Liver (tissue), 9 donors: ENCODE results near the gene SMIM33. TPM values are rescaled to one million over a fixed set of nuclear protein-coding genes. Genes with fewer than 3 reads are reported as not detected.

Experiments used
- DNase-seq: peaks from one replicate; pipeline ENCODE4 v3.0.0-alpha.2; 2017; ENCODE audit warnings: low spot score
- H3K27ac ChIP-seq, 2 donors: one replicate each; pipeline ENCODE4 v1.7.0; 2013; ENCODE audit warnings: inconsistent platforms in 2 of 2, low read length in 2 of 2, control low read depth in 1 of 2, low read depth in 1 of 2, mild to moderate bottlenecking in 1 of 2
- H3K27me3 ChIP-seq, 4 donors: one replicate each; pipeline versions ENCODE4 v1.6.1 to v1.7.0; 2013; ENCODE audit warnings: low read length in 3 of 4, inconsistent platforms in 1 of 4, mild to moderate bottlenecking in 1 of 4, moderate library complexity in 1 of 4; ENCODE audit not compliant: control insufficient read depth in 4 of 4, insufficient read depth in 4 of 4
- H3K36me3 ChIP-seq, 4 donors: one replicate each; pipeline versions ENCODE4 v1.6.1 to v1.7.0; 2013; ENCODE audit warnings: low read length in 3 of 4, mild to moderate bottlenecking in 3 of 4, low read depth in 1 of 4, moderate library complexity in 1 of 4; ENCODE audit not compliant: control insufficient read depth in 4 of 4, insufficient read depth in 3 of 4
- H3K4me1 ChIP-seq, 4 donors: one replicate each; pipeline versions ENCODE4 v1.6.1 to v1.7.0; 2013; ENCODE audit warnings: low read length in 3 of 4, mild to moderate bottlenecking in 3 of 4, moderate library complexity in 1 of 4; ENCODE audit not compliant: control insufficient read depth in 4 of 4, insufficient read depth in 4 of 4
- H3K4me3 ChIP-seq, 3 donors: one replicate each; pipeline versions ENCODE4 v1.6.1 to v1.7.0; 2013; ENCODE audit warnings: low read length in 3 of 3, control low read depth in 1 of 3, low read depth in 1 of 3, mild to moderate bottlenecking in 1 of 3
- H3K9ac ChIP-seq, 2 donors: one replicate each; pipeline ENCODE4 v1.7.0; 2013; ENCODE audit warnings: low read length in 2 of 2, mild to moderate bottlenecking in 2 of 2, moderate library complexity in 2 of 2, control low read depth in 1 of 2, low read depth in 1 of 2
- H3K9me3 ChIP-seq, 4 donors: one replicate each; pipeline versions ENCODE4 v1.6.1 to v1.7.0; 2013; ENCODE audit warnings: low read length in 3 of 4; ENCODE audit not compliant: control insufficient read depth in 4 of 4
- ATF3 ChIP-seq: IDR thresholded peaks from 2 replicates; pipeline ENCODE4 v1.6.1; 2016; ENCODE audit warnings: antibody characterized with exemption
- CTCF ChIP-seq: fragments of 150-350 bp; IDR thresholded peaks from 2 replicates; pipeline ENCODE4 v1.5.1; 2017; ENCODE audit warnings: improper control_type of control experiment, low read depth, low read length; ENCODE audit not compliant: missing input control
- EGR1 ChIP-seq, 2 donors: IDR thresholded peaks; 2 replicates each; pipeline ENCODE4 v1.6.1; 2016 to 2018; ENCODE audit warnings: antibody characterized with exemption in 2 of 2, low read depth in 2 of 2
- FOXA1 ChIP-seq: IDR thresholded peaks from 2 replicates; pipeline ENCODE4 v1.6.1; 2016; ENCODE audit warnings: antibody characterized with exemption
- FOXA2 ChIP-seq: IDR thresholded peaks from 2 replicates; pipeline ENCODE4 v1.6.1; 2016; ENCODE audit warnings: antibody characterized with exemption
- GABPA ChIP-seq, 2 donors: IDR thresholded peaks in 1 of 2; conservative IDR thresholded peaks in 1 of 2; 2 replicates each; pipeline ENCODE4 v1.6.1; 2016; ENCODE audit warnings: antibody characterized with exemption in 2 of 2, mild to moderate bottlenecking in 1 of 2, moderate library complexity in 1 of 2
- HNF4A ChIP-seq, 2 donors: conservative IDR thresholded peaks; 2 replicates each; pipeline ENCODE4 v1.6.1; 2016; ENCODE audit warnings: antibody characterized with exemption in 2 of 2, mild to moderate bottlenecking in 2 of 2
- HNF4G ChIP-seq: IDR thresholded peaks from 2 replicates; pipeline ENCODE4 v1.6.1; 2016; ENCODE audit warnings: antibody characterized with exemption
- JUND ChIP-seq, 2 donors: IDR thresholded peaks; 2 replicates each; pipeline ENCODE4 v1.6.1; 2016; ENCODE audit warnings: antibody characterized with exemption in 2 of 2
- MAX ChIP-seq: IDR thresholded peaks from 2 replicates; pipeline ENCODE4 v1.6.1; 2016; ENCODE audit warnings: antibody characterized with exemption
- NR2F2 ChIP-seq: IDR thresholded peaks from 2 replicates; pipeline ENCODE4 v1.6.1; 2016; ENCODE audit warnings: antibody characterized with exemption
- RAD21 ChIP-seq, 2 donors: IDR thresholded peaks; 2 replicates each; pipeline ENCODE4 v1.6.1; 2016; ENCODE audit warnings: antibody characterized with exemption in 2 of 2, mild to moderate bottlenecking in 2 of 2
- REST ChIP-seq: IDR thresholded peaks from 2 replicates; pipeline ENCODE4 v1.6.1; 2016; ENCODE audit warnings: antibody characterized with exemption, mild to moderate bottlenecking
- RXRA ChIP-seq, 2 donors: IDR thresholded peaks; 2 replicates each; pipeline ENCODE4 v1.6.1; 2017 to 2018; ENCODE audit warnings: antibody characterized with exemption in 2 of 2, mild to moderate bottlenecking in 1 of 2
- SP1 ChIP-seq: IDR thresholded peaks from 2 replicates; pipeline ENCODE4 v1.6.1; 2018; ENCODE audit warnings: antibody characterized with exemption, mild to moderate bottlenecking
- TAF1 ChIP-seq: conservative IDR thresholded peaks from 2 replicates; pipeline ENCODE4 v1.6.1; 2016; ENCODE audit warnings: antibody characterized with exemption, mild to moderate bottlenecking
- YY1 ChIP-seq: IDR thresholded peaks from 2 replicates; pipeline ENCODE4 v1.6.1; 2016; ENCODE audit warnings: antibody characterized with exemption, mild to moderate bottlenecking
- WGBS: extraction: QIAGEN DNeasy Blood & Tissue Kit; methylation state at CpG from one replicate; pipeline ENCODE4 v1.1.7; 2013; 5-methylcytosine and 5-hydroxymethylcytosine counted together
- polyA plus RNA-seq, 2 donors: library from polyadenylated mRNA; stranded (reverse) in 1 of 2; unstranded in 1 of 2; fragments of 200-250 nt in 1 of 2; fragments of >200 nt in 1 of 2; fragmentation: Nextera tagmentation in 1 of 2; extraction: Ambion mirVana in 1 of 2; gene quantifications; one replicate each; pipeline versions ENCODE4 v1.2.1 to v1.2.3, GENCODE V29; 2013 to 2015
- total RNA-seq, 2 donors: library from RNA; depleted of rRNA; stranded (reverse); fragments of >200 nt; gene quantifications; one replicate each; pipeline ENCODE4 v1.2.3, GENCODE V29; 2014
- donor health status: healthy.
- donor health status: healthy.
- donor health status: healthy.
- donor health status: healthy.
- donor health status: healthy.

SMIM33 gene
- total and polyA plus RNA-seq, 4 donors, result 0.05 TPM; not detected in 3

GRCh38 chr5:139460455-139460854 lies 10.3 kb upstream of the SMIM33 start (continued):
- no peak for TF ChIP-seq REST
- no peak for TF ChIP-seq YY1
- TF ChIP-seq ATF3, result no peak
- no peak for TF ChIP-seq FOXA1
- TF ChIP-seq NR2F2, result no peak

GRCh38 chr5:139461176-139461575 lies 9.6 kb upstream of the SMIM33 start:
- H3K27me3 ChIP-seq, result no peaks in the 10 kb centered on the region
- no peaks in the 10 kb centered on the region for H3K36me3 ChIP-seq
- WGBS, result 85% methylated on average over 7 of the region's 7 CpGs
- no peak overlapping the region for H3K4me3 ChIP-seq
- H3K9me3 ChIP-seq, result no peaks in the 10 kb centered on the region
- no peaks in the 10 kb centered on the region for H3K4me1 ChIP-seq
- TF ChIP-seq TAF1 (no peak), GABPA (IDR thresholded peaks at IDR 0.05 in 1 of 2, conservative IDR thresholded peaks at IDR 0.05 in 1 of 2) (no peak), EGR1 (IDR thresholded peaks at IDR 0.05; ENCODE audit: low read depth in 2 of 2) (no peak), HNF4G (no peak), ATF3 (no peak), JUND (IDR thresholded peaks at IDR 0.05) (no peak), FOXA2 (no peak), FOXA1 (no peak), SP1 (no peak), HNF4A (conservative IDR thresholded peaks at IDR 0.05) (no peak), MAX (no peak), REST (no peak), CTCF (no peak), YY1 (no peak), RXRA (IDR thresholded peaks at IDR 0.05) (no peak), RAD21 (IDR thresholded peaks at IDR 0.05) (no peak), NR2F2 (no peak)
- DNase-seq, result no peak
- H3K27ac ChIP-seq, result peak overlapping the region in 1 of 2 donors; percentile 42
- H3K9ac ChIP-seq, result no peak overlapping the region
